Stimulated activated CD4-positive, alpha-beta T cell treated with anti-CD3 and anti-CD28 coated beads, Interleukin-15, amount 100 ng/mL, for 24 hours (primary cell): ENCODE results near the gene CCHCR1.
A peak's percentile ranks its signal among the peaks of the same experiment; 100 is the strongest.

ENCODE experiments used
- DNase-seq: peaks from one replicate; pipeline ENCODE4 v3.0.0-alpha.2; 2020

CCHCR1 gene

DNA sequence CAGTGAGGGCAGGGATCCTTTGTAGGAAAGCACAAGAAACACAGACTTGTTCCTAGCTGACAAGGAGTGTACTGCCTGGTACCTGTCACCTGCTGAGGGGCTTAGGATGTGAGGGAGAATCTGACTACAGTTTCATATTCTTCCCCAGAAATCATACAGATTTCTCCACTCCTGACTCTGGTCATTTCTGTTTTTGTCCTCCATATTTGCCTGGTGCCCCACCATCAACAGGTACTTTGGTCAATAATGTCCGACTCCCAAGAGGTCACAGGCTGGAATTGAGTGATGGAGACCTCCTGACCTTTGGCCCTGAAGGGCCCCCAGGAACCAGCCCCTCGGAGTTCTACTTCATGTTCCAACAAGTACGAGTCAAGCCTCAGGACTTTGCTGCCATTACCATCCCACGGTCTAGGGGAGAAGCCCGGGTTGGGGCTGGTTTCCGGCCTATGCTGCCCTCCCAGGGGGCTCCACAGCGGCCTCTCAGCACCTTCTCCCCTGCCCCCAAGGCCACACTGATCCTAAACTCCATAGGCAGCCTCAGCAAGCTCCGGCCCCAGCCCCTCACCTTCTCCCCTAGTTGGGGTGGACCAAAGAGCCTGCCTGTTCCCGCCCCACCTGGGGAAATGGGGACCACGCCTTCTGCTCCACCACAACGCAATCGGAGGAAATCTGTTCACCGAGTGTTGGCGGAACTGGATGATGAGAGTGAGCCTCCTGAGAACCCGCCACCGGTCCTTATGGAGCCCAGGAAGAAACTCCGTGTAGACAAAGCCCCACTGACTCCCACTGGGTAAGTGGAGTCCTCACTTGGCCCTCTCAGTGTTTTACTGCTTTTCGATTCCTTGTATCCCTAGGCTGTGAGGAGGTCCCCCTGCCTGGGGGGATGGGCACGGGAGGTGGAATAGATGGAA lies 3.9 kb upstream of the CCHCR1 start:
- DNase-seq = no peak

- DNase-seq = peak; percentile 50
Measured at GRCh38 chr6:31158863-31159855, 1.6 kb upstream of the CCHCR1 start.

DNA sequence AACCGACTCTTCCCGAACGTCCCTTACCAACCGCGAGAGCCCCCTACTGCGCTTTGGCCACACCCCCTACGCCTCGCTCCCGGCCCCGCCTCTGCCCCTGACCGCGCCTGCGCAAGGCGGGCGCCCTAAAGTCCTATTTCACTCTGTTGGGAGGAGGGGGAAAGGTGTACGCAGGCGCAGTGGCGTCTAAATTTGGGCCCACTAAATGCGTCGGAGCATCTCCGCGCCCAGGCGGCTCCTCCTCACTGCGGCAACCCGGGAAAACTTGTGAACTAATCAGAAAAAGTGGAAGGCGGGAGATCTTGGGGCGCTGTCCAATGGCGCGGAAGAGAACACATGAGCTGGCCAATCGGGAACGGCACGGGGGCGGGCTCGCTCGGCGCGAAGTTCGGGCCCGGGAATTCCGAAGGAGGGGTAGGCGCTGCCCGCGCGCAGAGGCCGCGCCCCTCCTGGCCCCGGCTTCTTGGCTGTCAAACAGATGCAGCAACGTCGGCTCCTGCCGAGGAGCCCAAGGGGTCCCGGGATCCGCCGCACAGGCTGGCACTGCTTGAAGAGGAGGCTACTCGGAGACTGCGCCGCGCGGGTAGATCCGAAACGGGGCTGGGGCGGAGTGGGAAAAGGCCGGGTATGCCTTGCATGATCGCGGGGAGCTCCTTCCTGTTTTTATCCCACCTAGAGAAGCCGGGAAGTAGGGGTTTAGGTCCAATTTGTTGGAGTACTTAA lies 699 bp upstream of the CCHCR1 start, which contains the start of gene TCF19:
TCF19 (plus strand) TSS at position 450 of the 723 bp plus-strand sequence. CDS start 881 bp downstream, outside the sequence.
- peak; percentile 99 for DNase-seq

DNA sequence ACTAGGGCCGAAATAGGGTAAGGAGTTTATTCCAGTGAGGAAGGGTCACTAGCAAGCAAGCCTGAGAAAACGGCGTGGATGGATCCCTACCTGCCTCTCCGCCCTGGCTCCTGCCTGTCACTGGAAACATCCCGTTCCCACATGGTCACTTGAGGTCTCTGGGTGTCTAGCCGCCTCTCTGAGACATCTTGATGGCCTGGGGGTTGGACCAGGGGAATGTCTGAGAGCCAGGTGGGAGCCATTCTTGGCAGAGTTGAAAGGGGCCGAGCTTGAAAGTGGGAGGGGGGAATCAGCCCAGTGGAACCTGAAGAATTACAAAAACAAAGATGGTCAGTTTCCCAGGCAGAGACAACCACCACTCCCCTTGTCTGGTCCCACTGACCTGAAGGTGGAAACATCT lies 961 bp downstream of the CCHCR1 start:
- no peak for DNase-seq

- DNase-seq = no peak
Measured at GRCh38 chr6:31154436-31154835, 3.2 kb downstream of the CCHCR1 start.

- DNase-seq = no peak
Measured at GRCh38 chr6:31152781-31153180, 4.8 kb downstream of the CCHCR1 start.

GRCh38 chr6:31149827-31150447 lies 7.7 kb downstream of the CCHCR1 start:
- DNase-seq = no peak

GRCh38 chr6:31145386-31145785 lies 12.2 kb downstream of the CCHCR1 start:
- no peak for DNase-seq

DNA sequence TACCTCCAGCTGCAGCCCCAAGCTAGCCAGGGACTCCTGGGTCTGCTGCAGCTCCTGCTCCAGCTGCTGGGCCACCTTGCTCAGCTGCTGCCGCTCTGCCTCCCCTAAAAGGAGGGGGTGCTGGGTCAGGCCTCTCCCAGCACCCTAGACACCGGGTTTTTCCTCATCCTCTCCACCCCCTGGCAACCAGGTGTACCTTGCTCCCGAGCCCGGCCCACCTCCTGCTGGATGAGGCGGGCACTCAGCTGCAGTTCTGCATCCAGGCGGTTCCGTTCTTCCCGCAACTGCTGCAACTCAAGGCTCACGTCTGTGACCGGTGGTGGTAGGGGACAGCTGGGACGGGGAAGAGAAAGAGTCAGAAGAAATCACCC lies 12.6 kb downstream of the CCHCR1 start:
- DNase-seq = no peak

- no peak for DNase-seq
Measured at GRCh38 chr6:31144296-31144969, 13.2 kb downstream of the CCHCR1 start.

DNA sequence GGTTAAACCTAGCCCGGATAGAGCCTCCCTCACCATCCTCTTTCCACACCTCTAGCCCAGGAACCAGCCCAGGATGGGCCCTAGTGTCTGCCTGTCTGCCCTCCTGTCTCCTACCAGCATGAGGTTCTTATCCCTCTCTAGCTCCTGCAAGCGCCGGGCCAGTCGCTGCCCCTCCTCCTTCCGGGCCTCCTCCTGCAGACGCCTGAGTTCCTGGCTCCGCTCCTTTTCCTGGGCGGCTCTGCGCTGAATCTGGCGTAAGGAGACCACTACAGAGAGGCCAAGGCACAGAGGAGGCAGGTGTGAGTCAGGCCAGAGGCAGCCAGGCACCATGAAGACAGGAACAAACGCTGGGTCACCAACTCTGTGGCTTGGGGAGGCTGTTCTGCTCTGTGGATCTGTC lies 14.5 kb downstream of the CCHCR1 start:
- no peak for DNase-seq

DNA sequence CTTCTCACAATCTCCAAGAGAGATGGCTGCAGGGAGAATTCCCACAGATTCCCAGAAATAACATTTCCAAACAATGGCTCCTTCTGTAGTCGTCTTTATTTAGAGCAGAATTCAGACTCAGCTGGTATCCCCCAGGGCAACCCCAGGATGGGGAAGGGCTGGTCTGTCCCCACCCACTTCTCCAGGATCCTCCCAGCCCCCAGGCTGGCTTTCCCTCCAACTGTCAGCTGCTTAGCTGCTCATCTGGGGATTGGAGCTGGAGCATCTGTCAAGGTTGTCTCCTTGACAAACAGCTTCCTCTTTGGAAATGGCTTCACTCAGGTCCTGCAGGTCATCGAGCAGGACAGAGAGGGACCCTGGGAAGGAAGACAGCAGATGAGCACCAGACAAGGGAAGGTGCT lies 15.2 kb downstream of the CCHCR1 start:
- DNase-seq = no peak

- no peak for DNase-seq
Measured at GRCh38 chr6:31140643-31141042, 17.0 kb downstream of the CCHCR1 start.

DNA sequence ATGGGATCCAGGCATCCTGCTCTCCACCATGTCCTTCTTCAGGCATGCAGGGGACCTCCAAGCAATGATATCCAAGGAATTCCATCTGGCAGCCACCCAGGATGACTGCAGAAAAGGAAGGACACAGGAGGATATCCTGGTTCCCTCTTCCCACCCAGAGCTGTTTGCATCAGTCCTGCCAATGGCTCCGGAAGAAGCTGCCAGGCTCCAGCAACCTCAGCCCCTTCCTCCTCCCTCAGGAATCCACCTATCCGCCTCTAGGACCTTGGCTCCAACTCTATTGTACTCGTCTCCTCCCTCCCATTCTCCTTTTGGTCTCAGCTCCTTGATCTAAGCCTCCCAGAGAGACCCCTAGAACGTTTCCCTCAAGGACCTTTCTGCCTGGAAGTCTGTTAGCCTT lies 18.0 kb downstream of the CCHCR1 start:
- no peak for DNase-seq

DNA sequence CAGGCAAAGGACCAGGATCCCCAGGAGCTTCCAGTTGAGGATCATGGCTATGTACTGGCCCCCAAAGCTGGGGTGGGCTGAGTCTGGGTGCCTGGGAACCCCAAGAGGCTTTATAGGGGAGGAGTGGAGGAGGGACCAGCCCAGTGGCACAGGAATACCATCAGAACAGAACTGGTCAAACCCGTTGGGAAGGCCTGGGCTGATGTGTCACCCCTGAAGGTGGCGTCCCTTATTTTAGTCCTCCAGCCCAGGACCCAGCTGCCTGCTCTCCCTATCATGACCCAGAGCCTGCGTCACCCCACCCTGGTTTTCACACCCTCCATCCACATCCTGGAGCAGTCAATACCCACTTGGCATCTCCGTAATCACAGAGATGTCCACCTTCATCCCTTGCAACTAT lies 18.6 kb downstream of the CCHCR1 start, which contains the start of gene PSORS1C2:
PSORS1C2 (minus strand) TSS at position 85 of the 400 bp plus-strand sequence; CDS start at position 45, 40 bp downstream.
- DNase-seq = no peak

DNA sequence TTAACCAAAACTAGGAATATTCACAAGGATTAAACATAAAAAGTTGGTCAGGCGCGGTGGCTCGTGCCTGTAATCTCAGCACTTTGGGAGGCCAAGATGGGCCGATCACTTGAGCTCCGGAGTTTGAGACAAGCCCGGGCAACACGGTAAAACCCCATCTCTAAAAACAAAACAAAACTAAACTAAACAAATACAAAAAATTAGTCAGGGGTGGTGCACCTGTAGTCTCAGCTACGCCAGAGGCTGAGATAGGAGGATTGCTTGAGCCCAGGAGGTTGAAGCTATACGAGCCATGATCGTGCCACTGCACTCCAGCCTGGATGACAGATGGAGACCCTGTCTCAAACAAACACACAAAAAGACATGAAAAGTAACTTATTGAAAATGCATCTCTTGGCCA lies 21.9 kb downstream of the CCHCR1 start:
- no peak for DNase-seq

DNA sequence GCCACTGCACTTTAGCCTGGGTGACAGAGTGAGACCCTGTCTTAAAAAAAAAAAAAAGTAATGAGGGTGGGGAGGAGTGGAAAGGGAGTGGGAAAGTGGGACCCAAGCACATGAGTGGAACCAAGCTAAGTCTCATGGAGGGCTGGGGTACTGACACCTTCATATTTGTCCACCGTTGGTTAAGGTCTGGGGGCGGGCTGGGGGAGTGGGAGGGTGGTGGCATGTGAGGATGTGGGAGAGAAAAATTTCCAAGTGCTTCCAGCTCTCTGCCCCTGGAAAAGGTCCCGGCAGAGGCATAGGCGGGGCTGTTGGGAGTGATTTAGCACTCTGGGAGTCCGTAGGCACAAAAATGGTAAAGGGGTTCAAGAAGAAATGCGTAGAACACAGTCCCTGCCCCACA lies 24.8 kb downstream of the CCHCR1 start:
- DNase-seq = no peak

DNA sequence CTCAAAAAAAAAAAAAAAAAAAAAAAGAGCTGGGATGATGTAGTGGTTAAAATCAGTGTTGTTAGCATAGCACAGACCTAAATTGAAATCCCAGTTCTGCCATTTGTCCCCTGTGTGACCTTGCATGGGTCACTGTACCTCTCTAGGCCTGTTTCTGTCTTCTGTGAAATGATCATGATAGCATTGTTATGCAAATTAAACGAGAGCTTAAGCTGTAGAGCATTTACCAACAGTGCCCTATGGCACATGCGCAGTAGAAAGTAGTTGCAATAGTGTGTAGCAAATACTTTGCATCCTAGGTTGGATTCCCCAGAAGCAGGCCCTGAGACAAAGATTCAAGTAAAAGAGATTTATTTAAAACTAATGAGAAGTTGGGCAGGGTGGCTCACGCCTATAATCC lies 26.0 kb downstream of the CCHCR1 start:
- no peak for DNase-seq

DNA sequence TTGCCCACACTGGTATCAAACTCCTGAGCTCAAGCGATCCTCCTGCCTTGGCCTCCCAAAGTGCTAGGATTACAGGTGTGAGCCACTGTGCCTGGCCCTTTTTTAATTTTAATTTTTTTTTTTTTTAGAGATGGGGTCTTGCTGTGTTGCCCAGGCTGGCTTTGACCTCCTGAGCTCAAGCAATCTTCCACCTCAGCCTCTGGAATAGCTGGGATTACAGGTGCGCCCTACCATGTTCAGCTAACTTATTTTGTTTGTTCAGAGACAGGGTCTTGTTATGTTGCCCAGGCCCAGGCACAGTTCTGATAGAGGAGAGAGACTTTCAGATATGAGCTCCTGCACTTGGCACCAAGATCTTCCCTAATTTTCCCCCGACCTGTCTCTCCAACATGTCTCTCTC lies 26.9 kb downstream of the CCHCR1 start:
- DNase-seq = no peak

DNA sequence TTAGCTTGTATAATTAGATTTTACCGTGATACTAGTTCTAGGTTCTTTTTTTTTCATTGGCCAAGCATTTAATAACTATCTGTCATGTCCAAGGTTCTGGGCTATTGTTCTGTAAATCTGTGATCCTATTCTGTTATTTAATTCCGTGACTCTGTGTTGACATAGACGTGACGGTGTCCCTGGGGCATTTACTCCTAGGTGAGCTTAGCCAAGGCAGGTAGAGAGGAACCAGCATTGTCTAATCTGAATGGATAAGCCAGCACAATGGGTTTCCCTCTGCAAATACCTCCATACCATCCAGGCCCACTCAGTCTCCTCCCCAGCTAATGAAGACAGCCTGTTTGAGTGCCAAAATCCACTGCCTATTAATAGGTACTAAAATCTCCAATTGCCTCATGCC lies 28.5 kb downstream of the CCHCR1 start:
- DNase-seq = no peak

- peak; percentile 79 for DNase-seq
Measured at GRCh38 chr6:31128093-31128676, 29.4 kb downstream of the CCHCR1 start.
